DND-41 (cell line): Measurements from ENCODE around the gene PITX1.

ENCODE experiments used
- ATAC-seq: fragments of 200-7000 bp; cut with Tn5 transposase; 3 replicates; pipeline ENCODE4 v1.9.1; 2021; ENCODE audit warnings: low read depth; ENCODE audit not compliant: insufficient read depth
- DNase-seq: peaks from one replicate; pipeline ENCODE4 v3.0.0-alpha.2; 2020
- H2AFZ ChIP-seq: 2 replicates; pipeline ENCODE4 v1.6.0; 2012; ENCODE audit warnings: low read depth, low read length
- H3K27ac ChIP-seq: 2 replicates; pipeline ENCODE4 v1.5.1; 2012; ENCODE audit warnings: low read length, inconsistent platforms
- H3K27me3 ChIP-seq: fragments of 200-600 bp; sonication (generic); 2 replicates; pipeline ENCODE4 v1.6.0; 2012; ENCODE audit warnings: low read length, mild to moderate bottlenecking, inconsistent platforms; ENCODE audit not compliant: insufficient read depth, poor library complexity
- H3K36me3 ChIP-seq: 2 replicates; pipeline ENCODE4 v1.5.1; 2012; ENCODE audit warnings: low read length, inconsistent platforms; ENCODE audit not compliant: insufficient read depth
- H3K4me1 ChIP-seq: 2 replicates; pipeline ENCODE4 v1.5.1; 2012; ENCODE audit warnings: mild to moderate bottlenecking, low read length; ENCODE audit not compliant: insufficient read depth
- H3K4me2 ChIP-seq: 2 replicates; pipeline ENCODE4 v1.6.0; 2012; ENCODE audit warnings: mild to moderate bottlenecking, moderate library complexity, low read length, inconsistent platforms; ENCODE audit not compliant: insufficient read depth
- H3K4me3 ChIP-seq, 2 experiments: fragments of 200-600 bp in 1 of 2; shearing (Covaris generic) in 1 of 2; 2 replicates each; pipeline ENCODE4 v1.5.1; 2012 to 2016; ENCODE audit warnings: inconsistent platforms in 2 of 2, low read length in 2 of 2, mild to moderate bottlenecking in 2 of 2, low read depth in 1 of 2, moderate library complexity in 1 of 2
- H3K79me2 ChIP-seq: 2 replicates; pipeline ENCODE4 v1.6.0; 2012; ENCODE audit warnings: low read length, inconsistent platforms; ENCODE audit not compliant: insufficient read depth
- H3K9ac ChIP-seq: 2 replicates; pipeline ENCODE4 v1.6.0; 2012; ENCODE audit warnings: low read depth, mild to moderate bottlenecking, inconsistent platforms, low read length, moderate library complexity
- H3K9me3 ChIP-seq: 2 replicates; pipeline ENCODE4 v1.5.1; 2012; ENCODE audit warnings: low read length, moderate library complexity, mild to moderate bottlenecking, inconsistent platforms; ENCODE audit not compliant: insufficient read depth, severe bottlenecking
- H4K20me1 ChIP-seq: 2 replicates; pipeline ENCODE4 v1.6.0; 2012; ENCODE audit warnings: low read length; ENCODE audit not compliant: insufficient read depth
- EZH2 ChIP-seq: IDR thresholded peaks from 3 replicates; pipeline ENCODE4 v1.6.1; 2012; ENCODE audit warnings: borderline replicate concordance, low read depth, mild to moderate bottlenecking, moderate library complexity, low read length, inconsistent platforms; ENCODE audit not compliant: severe bottlenecking
- TF ChIP-seq, protein P1 (sequence below): IDR thresholded peaks from 2 replicates; pipeline ENCODE4 v1.5.1; 2012; ENCODE audit warnings: borderline replicate concordance, low read length, moderate library complexity, mild to moderate bottlenecking; ENCODE audit not compliant: poor library complexity, severe bottlenecking; ENCODE audit errors: extremely low read depth

PITX1 gene

DNA sequence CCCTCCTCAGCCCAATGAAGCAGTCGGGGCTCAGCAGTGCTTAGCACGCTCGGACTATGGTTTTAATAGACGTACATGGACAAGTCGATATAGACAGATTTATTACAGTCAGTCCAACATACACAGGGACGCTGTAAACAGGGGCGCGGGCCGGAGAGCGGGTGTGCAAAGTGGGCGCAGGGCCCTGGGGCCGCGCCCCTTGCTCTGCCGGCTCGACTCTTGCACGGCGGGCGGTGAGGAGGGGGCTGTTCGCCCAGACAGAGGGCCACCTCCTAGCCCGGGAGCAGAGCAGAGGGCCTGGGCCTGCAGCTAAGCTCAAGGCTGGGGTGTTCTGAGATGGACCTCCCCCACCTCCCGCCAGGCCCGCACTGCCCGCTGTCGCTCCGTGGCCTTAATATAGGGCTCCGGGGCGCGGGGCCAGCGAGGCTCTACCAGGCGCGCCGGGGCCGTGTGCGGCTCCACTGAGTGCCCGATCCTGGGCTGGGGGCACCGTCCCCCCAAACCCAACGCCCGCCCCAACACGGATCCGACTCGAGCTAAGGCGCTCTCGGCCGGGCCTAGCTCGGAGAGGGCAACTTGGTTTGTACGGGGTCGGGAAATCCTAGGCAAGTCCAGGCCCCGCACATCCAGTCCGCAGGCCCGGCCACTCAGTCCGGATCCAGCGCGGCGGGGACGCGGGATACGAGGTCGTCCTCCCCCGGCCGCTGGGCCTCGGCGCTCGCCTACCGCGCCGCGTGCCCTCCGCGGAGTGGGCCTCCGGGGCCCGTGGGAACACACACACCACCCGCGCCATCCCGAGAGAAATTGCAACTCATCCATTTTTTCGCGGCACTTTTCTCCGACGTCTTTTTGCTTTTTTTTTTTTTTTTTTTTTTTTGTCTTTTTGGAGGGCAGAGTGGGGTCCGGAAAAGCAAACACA, 6.1 kb downstream of the PITX1 start:
- no peak overlapping the region for H3K4me2 ChIP-seq
- H3K4me3 ChIP-seq = no peak overlapping the region
- H3K36me3 ChIP-seq = peaks cover 35% of the 10 kb centered on the region
- no peak for DNase-seq
- H3K9me3 ChIP-seq = no peaks in the 10 kb centered on the region
- H3K79me2 ChIP-seq = peaks cover 24% of the 10 kb centered on the region
- TF ChIP-seq, protein P1, sequence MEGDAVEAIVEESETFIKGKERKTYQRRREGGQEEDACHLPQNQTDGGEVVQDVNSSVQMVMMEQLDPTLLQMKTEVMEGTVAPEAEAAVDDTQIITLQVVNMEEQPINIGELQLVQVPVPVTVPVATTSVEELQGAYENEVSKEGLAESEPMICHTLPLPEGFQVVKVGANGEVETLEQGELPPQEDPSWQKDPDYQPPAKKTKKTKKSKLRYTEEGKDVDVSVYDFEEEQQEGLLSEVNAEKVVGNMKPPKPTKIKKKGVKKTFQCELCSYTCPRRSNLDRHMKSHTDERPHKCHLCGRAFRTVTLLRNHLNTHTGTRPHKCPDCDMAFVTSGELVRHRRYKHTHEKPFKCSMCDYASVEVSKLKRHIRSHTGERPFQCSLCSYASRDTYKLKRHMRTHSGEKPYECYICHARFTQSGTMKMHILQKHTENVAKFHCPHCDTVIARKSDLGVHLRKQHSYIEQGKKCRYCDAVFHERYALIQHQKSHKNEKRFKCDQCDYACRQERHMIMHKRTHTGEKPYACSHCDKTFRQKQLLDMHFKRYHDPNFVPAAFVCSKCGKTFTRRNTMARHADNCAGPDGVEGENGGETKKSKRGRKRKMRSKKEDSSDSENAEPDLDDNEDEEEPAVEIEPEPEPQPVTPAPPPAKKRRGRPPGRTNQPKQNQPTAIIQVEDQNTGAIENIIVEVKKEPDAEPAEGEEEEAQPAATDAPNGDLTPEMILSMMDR = no peak
- no peak for TF ChIP-seq EZH2
- H3K4me1 ChIP-seq = peaks cover 19% of the 10 kb centered on the region
- peaks cover 20% of the 10 kb centered on the region for H4K20me1 ChIP-seq
- H2AFZ ChIP-seq = no peak overlapping the region
- no peaks in the 10 kb centered on the region for H3K27me3 ChIP-seq
- no peak for ATAC-seq
- no peak overlapping the region for H3K27ac ChIP-seq
- no peak overlapping the region for H3K9ac ChIP-seq

DNA sequence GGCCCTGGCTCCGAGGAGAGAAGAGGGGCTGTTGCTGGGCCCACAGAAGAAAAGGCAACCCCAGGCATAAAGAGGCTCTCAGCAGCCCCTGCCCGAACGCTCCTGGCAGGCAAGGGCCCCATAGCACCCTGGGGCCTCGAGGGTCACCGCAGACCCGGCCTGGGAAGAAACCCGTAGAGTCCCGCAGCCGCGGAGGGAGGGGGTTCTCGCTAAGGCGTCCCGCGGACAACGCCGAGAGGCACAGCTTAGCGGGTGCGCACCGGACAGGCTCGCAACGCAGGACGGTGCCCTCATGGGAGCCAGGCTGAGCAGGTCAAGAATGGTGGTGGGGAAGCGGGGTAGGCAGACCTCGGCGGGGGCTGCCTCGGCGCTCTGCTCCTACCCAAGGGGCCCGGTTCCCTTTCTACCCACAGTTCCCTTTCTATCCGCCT, 6.7 kb downstream of the PITX1 start:
- H4K20me1 ChIP-seq = peaks cover 20% of the 10 kb centered on the region
- no peaks in the 10 kb centered on the region for H3K27me3 ChIP-seq
- H3K9me3 ChIP-seq = no peaks in the 10 kb centered on the region
- no peak for ATAC-seq
- no peak overlapping the region for H3K9ac ChIP-seq
- H3K79me2 ChIP-seq = peaks cover 17% of the 10 kb centered on the region
- H3K36me3 ChIP-seq = peaks cover 35% of the 10 kb centered on the region
- H2AFZ ChIP-seq = no peak overlapping the region
- DNase-seq = no peak
- H3K4me1 ChIP-seq = peaks cover 12% of the 10 kb centered on the region
- H3K4me3 ChIP-seq = no peak overlapping the region
- TF ChIP-seq, protein P1 = no peak
- no peak for TF ChIP-seq EZH2
- no peak overlapping the region for H3K4me2 ChIP-seq
- no peak overlapping the region for H3K27ac ChIP-seq

DNA sequence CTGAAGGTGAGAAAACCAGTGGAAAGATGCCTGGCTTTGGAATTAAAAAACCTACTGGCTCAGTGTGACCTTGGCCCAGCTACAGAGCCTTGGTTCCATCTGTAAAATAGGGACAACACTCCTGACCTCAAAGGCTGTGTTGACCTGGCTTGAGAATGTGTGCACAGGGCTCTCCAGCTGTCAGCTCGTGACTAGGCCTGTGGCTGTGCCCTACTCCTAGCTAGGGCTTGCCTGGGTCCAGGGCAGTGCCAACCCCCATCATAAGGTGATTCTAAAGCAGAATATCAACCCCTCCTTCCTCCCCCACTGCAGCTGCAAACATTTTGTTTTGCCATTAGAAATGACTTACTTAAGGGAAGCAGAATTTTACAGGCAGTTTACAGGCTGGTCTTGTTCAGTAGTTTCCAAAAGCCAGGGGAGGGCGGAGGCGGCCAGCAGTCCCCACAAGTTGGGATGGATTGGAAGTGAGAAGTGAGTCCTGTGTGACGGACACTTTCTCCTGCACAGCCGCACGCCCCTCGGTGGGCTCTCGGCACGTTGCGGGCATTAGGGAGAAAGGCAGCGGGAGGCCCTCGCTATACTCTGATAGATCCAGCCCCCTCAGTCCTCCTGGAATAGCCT, 7.3 kb downstream of the PITX1 start:
- no peak for DNase-seq
- Histone ChIP-seq H3K4me3 (no peak overlapping the region), H3K9me3 (no peaks in the 10 kb centered on the region), H3K4me2 (no peak overlapping the region), H3K79me2 (peaks cover 12% of the 10 kb centered on the region), H3K9ac (no peak overlapping the region), H4K20me1 (peaks cover 20% of the 10 kb centered on the region), H3K4me1 (peaks cover 7% of the 10 kb centered on the region), H3K27ac (no peak overlapping the region), H2AFZ (no peak overlapping the region), H3K27me3 (no peaks in the 10 kb centered on the region), H3K36me3 (peaks cover 35% of the 10 kb centered on the region)
- no peak; the same call in 2 of the 3 replicates for ATAC-seq
- TF ChIP-seq EZH2 = no peak
- TF ChIP-seq, protein P1 = no peak
